Transverse colon (tissue), 4 donors: Measurements from ENCODE around the gene NPFF. TPM values are rescaled to one million over a fixed set of nuclear protein-coding genes. Genes with fewer than 3 reads are reported as not detected.

ENCODE experiments used
- DNase-seq: peaks from one replicate; pipeline ENCODE4 v3.0.0-alpha.2; 2019
- H3K27ac ChIP-seq, 4 donors: fragments of 200-600 bp; sonication (generic); 2 replicates each; pipeline ENCODE4 v1.5.1; 2016 to 2018; ENCODE audit warnings: inconsistent platforms in 4 of 4
- H3K27me3 ChIP-seq: fragments of 200-600 bp; sonication (generic); 2 replicates; pipeline ENCODE4 v1.5.1; 2017; ENCODE audit warnings: inconsistent platforms
- H3K36me3 ChIP-seq, 4 donors: fragments of 200-600 bp; sonication (generic); 2 replicates each; pipeline ENCODE4 v1.5.1; 2017 to 2019; ENCODE audit warnings: inconsistent platforms in 4 of 4
- H3K4me1 ChIP-seq, 4 donors: fragments of 200-600 bp; sonication (generic); 2 replicates each; pipeline ENCODE4 v1.5.1; 2017 to 2020; ENCODE audit warnings: inconsistent platforms in 4 of 4
- H3K4me3 ChIP-seq, 4 donors: fragments of 200-600 bp; sonication (generic); 1 replicate in 1 of 4; 2 replicates in 3 of 4; pipeline versions ENCODE4 v1.5.1 to v1.6.1; 2017 to 2019; ENCODE audit warnings: inconsistent platforms in 4 of 4
- H3K9me3 ChIP-seq, 2 donors: fragments of 200-600 bp; sonication (generic); 2 replicates each; pipeline ENCODE4 v1.5.1; 2017 to 2019; ENCODE audit warnings: inconsistent platforms in 2 of 2
- CTCF ChIP-seq, 5 experiments: fragments of 200-600 bp in 3 of 5; fragments of 450-650 bp in 2 of 5; sonication (generic) in 3 of 5; IDR thresholded peaks; 1 replicate in 2 of 5; 2 replicates in 3 of 5; pipeline ENCODE4 v1.5.1; 2016 to 2017; ENCODE audit warnings: antibody characterized with exemption in 5 of 5, inconsistent platforms in 3 of 5, mild to moderate bottlenecking in 2 of 5, moderate library complexity in 1 of 5
- EP300 ChIP-seq: sonication (generic); formaldehyde crosslinking; IDR thresholded peaks from one replicate; pipeline ENCODE4 v1.6.1; 2017; ENCODE audit warnings: antibody characterized with exemption, low read depth
- POLR2A ChIP-seq: fragments of 450-650 bp; IDR thresholded peaks from one replicate; pipeline ENCODE4 v1.6.1; 2016; ENCODE audit warnings: antibody characterized with exemption, mild to moderate bottlenecking, moderate library complexity
- POLR2AphosphoS5 ChIP-seq, 3 donors: sonication (generic); formaldehyde crosslinking; IDR thresholded peaks; one replicate each; pipeline ENCODE4 v1.6.1; 2016; ENCODE audit warnings: antibody characterized with exemption in 3 of 3
- WGBS, 2 donors: methylation state at CpG; one replicate each; pipeline ENCODE4 v1.1.5; 2018; ENCODE audit warnings: low coverage in 1 of 2; 5-methylcytosine and 5-hydroxymethylcytosine counted together
- in situ Hi-C, 4 donors: fragments of 200-750 bp; cut with MboI; loops; one replicate each; pipeline versions ENCODE4 v1.15.0 to v1.15.1; 2017; ENCODE audit warnings: low sequenced_read_pairs in 3 of 4, low pct_ligation_motif_present in 1 of 4, low pct_unique_long_range_greater_than_20kb in 1 of 4
- intact Hi-C: fragments of 100-400 bp; cut with DNase I; formaldehyde crosslinking; loops from one replicate; pipeline ENCODE4 v1.15.1; 2023; ENCODE audit warnings: low total_unique reads
- total RNA-seq, 4 donors: library from RNA; depleted of rRNA; stranded (reverse); fragments of >200 nt; gene quantifications; one replicate each; pipeline ENCODE4 v1.1.0, GENCODE V29; 2016

NPFF gene
- total RNA-seq, 4 donors from 2014 or later: not detected

- no peak for TF ChIP-seq POLR2AphosphoS5 (IDR thresholded peaks at IDR 0.05)
- TF ChIP-seq POLR2A: no peak
- no peak for TF ChIP-seq CTCF (IDR thresholded peaks at IDR 0.05)
- no peak for TF ChIP-seq EP300
- in situ Hi-C loops (no loop called here), intact Hi-C loops (no loop called here)
- WGBS, 2 donors: 93 to 100% methylated on average over 1 to 7 of the region's 7 CpGs
- peaks cover 0 to 71% (median 36%) of the 10 kb centered on the region in 4 donors for H3K36me3 ChIP-seq
- DNase-seq: no peak
- H3K27me3 ChIP-seq: no peaks in the 10 kb centered on the region
- H3K4me1 ChIP-seq: peaks cover 3 to 5% (median 5%) of the 10 kb centered on the region in 4 donors
- H3K4me3 ChIP-seq: no peak overlapping the region
- no peak overlapping the region for H3K27ac ChIP-seq
- H3K9me3 ChIP-seq: no peaks in the 10 kb centered on the region
Measured at GRCh38 chr12:53532524-53533445, 25.5 kb upstream of the NPFF start.

- no peaks in the 10 kb centered on the region for H3K4me1 ChIP-seq
- H3K9me3 ChIP-seq: no peaks in the 10 kb centered on the region
- intact Hi-C loops (no loop called here), in situ Hi-C loops (no loop called here)
- no peak for TF ChIP-seq EP300
- no peak for TF ChIP-seq CTCF (IDR thresholded peaks at IDR 0.05)
- TF ChIP-seq POLR2A: no peak
- TF ChIP-seq POLR2AphosphoS5 (IDR thresholded peaks at IDR 0.05): no peak
- peaks cover 0 to 74% (median 37%) of the 10 kb centered on the region in 4 donors for H3K36me3 ChIP-seq
- H3K4me3 ChIP-seq: no peak overlapping the region
- WGBS, 2 donors: 70% methylated on average over 3 of the region's 3 CpGs; no CpG with 5 or more reads in 1 of the 2 donors
- no peaks in the 10 kb centered on the region for H3K27me3 ChIP-seq
- no peak overlapping the region for H3K27ac ChIP-seq
- no peak for DNase-seq
Measured at GRCh38 chr12:53532021-53532420, 24.7 kb upstream of the NPFF start.

GRCh38 chr12:53530920-53531319 is 23.6 kb upstream of the NPFF start:
- Histone ChIP-seq H3K9me3 (no peaks in the 10 kb centered on the region), H3K36me3 (peaks cover 0 to 74% (median 35%) of the 10 kb centered on the region in 4 donors), H3K27me3 (no peaks in the 10 kb centered on the region), H3K27ac (no peak overlapping the region), H3K4me1 (no peaks in the 10 kb centered on the region), H3K4me3 (no peak overlapping the region)
- WGBS, 2 donors: 90% methylated on average over 4 of the region's 4 CpGs; no CpG with 5 or more reads in 1 of the 2 donors
- no peak for DNase-seq
- in situ Hi-C loops (no loop called here), intact Hi-C loops (no loop called here)
- TF ChIP-seq EP300: no peak
- no peak for TF ChIP-seq POLR2A
- no peak for TF ChIP-seq CTCF (IDR thresholded peaks at IDR 0.05)
- no peak for TF ChIP-seq POLR2AphosphoS5 (IDR thresholded peaks at IDR 0.05)

GRCh38 chr12:53530061-53530460 is 22.8 kb upstream of the NPFF start:
- peaks cover 0 to 76% (median 35%) of the 10 kb centered on the region in 4 donors for H3K36me3 ChIP-seq
- 74 to 87% methylated on average over 2 of the region's 2 CpGs for WGBS, 2 donors
- H3K27ac ChIP-seq: no peak overlapping the region
- TF ChIP-seq POLR2A: no peak
- no peak for TF ChIP-seq CTCF (IDR thresholded peaks at IDR 0.05)
- TF ChIP-seq EP300: no peak
- H3K9me3 ChIP-seq: no peaks in the 10 kb centered on the region
- no peaks in the 10 kb centered on the region for H3K4me1 ChIP-seq
- no peak for DNase-seq
- H3K4me3 ChIP-seq: no peak overlapping the region
- no peaks in the 10 kb centered on the region for H3K27me3 ChIP-seq
- in situ Hi-C loops (no loop called here), intact Hi-C loops (no loop called here)
